Activated naive CD8-positive, alpha-beta T cell treated with anti-CD3 and anti-CD28 coated beads, Interleukin-2, amount 10 ng/mL, durations not matched to agents 7 days and 5 days (primary cell): ENCODE measurements around the gene ALCAM. TPM values are rescaled to one million over a fixed set of nuclear protein-coding genes. Genes with fewer than 3 reads are reported as not detected.

Source experiments
- ATAC-seq: fragments of 150-1000 bp; cut with Tn5 transposase; one replicate; pipeline ENCODE4 v1.10.0; 2021; ENCODE audit warnings: low read depth, moderate library complexity
- POLR2A ChIA-PET: fragments of 350-600 bp; sonication (Branson Sonifier 250); formaldehyde crosslinking; loops from one replicate; lab custom pipeline; 2021; ENCODE audit warnings: antibody characterized with exemption; lab: Charles Lee
- DNase-seq: peaks from one replicate; pipeline ENCODE4 v3.0.0; 2021
- H3K27ac Mint-ChIP-seq: one replicate; pipeline ENCODE4 v1.8.0; 2022; ENCODE audit warnings: mild to moderate bottlenecking, mixed read lengths
- H3K27me3 Mint-ChIP-seq: one replicate; pipeline ENCODE4 v1.8.0; 2022; ENCODE audit warnings: mild to moderate bottlenecking, moderate library complexity, mixed read lengths
- H3K36me3 Mint-ChIP-seq: one replicate; pipeline ENCODE4 v1.8.0; 2021; ENCODE audit warnings: mild to moderate bottlenecking, mixed read lengths
- H3K4me1 Mint-ChIP-seq: one replicate; pipeline ENCODE4 v1.8.0; 2021; ENCODE audit warnings: mixed read lengths
- H3K4me3 Mint-ChIP-seq: one replicate; pipeline ENCODE4 v1.8.0; 2022; ENCODE audit warnings: mild to moderate bottlenecking, moderate library complexity, mixed read lengths
- H3K9me3 Mint-ChIP-seq: one replicate; pipeline ENCODE4 v1.8.0; 2021; ENCODE audit warnings: mixed read lengths
- total RNA-seq, 2 experiments: library from RNA; stranded (reverse); gene quantifications; one replicate each; pipeline ENCODE4 v1.2.3, GENCODE V29; 2021

The ALCAM gene
- total RNA-seq, 2 experiments from 2014 or later, result 8.1 to 8.2 TPM

GRCh38 chr3:105528955-105529354 lies 162.2 kb downstream of the ALCAM start:
- no peaks in the 10 kb centered on the region for H3K9me3 Mint-ChIP-seq
- no peak for ATAC-seq
- H3K27ac Mint-ChIP-seq, result no peak overlapping the region
- POLR2A ChIA-PET, result no interaction called here
- H3K4me1 Mint-ChIP-seq, result no peaks in the 10 kb centered on the region
- no peaks in the 10 kb centered on the region for H3K27me3 Mint-ChIP-seq
- no peak overlapping the region for H3K4me3 Mint-ChIP-seq
- no peak for DNase-seq
- H3K36me3 Mint-ChIP-seq, result no peaks in the 10 kb centered on the region

GRCh38 chr3:105529456-105529855 lies 162.7 kb downstream of the ALCAM start:
- H3K27ac Mint-ChIP-seq, result no peak overlapping the region
- no peak overlapping the region for H3K4me3 Mint-ChIP-seq
- POLR2A ChIA-PET, result no interaction called here
- H3K36me3 Mint-ChIP-seq, result no peaks in the 10 kb centered on the region
- ATAC-seq (no peak), DNase-seq (no peak)
- no peaks in the 10 kb centered on the region for H3K9me3 Mint-ChIP-seq
- H3K27me3 Mint-ChIP-seq, result no peaks in the 10 kb centered on the region
- H3K4me1 Mint-ChIP-seq, result no peaks in the 10 kb centered on the region

- H3K4me1 Mint-ChIP-seq, result no peaks in the 10 kb centered on the region
- ATAC-seq, result no peak
- H3K27ac Mint-ChIP-seq, result no peak overlapping the region
- H3K27me3 Mint-ChIP-seq, result no peaks in the 10 kb centered on the region
- no peaks in the 10 kb centered on the region for H3K9me3 Mint-ChIP-seq
- peaks cover 3% of the 10 kb centered on the region for H3K36me3 Mint-ChIP-seq
- POLR2A ChIA-PET, result no interaction called here
- no peak overlapping the region for H3K4me3 Mint-ChIP-seq
- DNase-seq, result no peak
Measured at GRCh38 chr3:105532251-105532650, 165.5 kb downstream of the ALCAM start.

GRCh38 chr3:105533960-105534359 lies 167.3 kb downstream of the ALCAM start:
- H3K9me3 Mint-ChIP-seq, result no peaks in the 10 kb centered on the region
- POLR2A ChIA-PET, result no interaction called here
- H3K27ac Mint-ChIP-seq, result no peak overlapping the region
- peaks cover 6% of the 10 kb centered on the region for H3K36me3 Mint-ChIP-seq
- no peak for ATAC-seq
- H3K4me3 Mint-ChIP-seq, result no peak overlapping the region
- no peaks in the 10 kb centered on the region for H3K4me1 Mint-ChIP-seq
- DNase-seq, result no peak
- no peaks in the 10 kb centered on the region for H3K27me3 Mint-ChIP-seq

GRCh38 chr3:105534491-105534890 lies 167.8 kb downstream of the ALCAM start:
- DNase-seq (no peak), ATAC-seq (no peak)
- H3K9me3 Mint-ChIP-seq, result no peaks in the 10 kb centered on the region
- no peaks in the 10 kb centered on the region for H3K27me3 Mint-ChIP-seq
- peaks cover 6% of the 10 kb centered on the region for H3K36me3 Mint-ChIP-seq
- POLR2A ChIA-PET, result no interaction called here
- H3K4me1 Mint-ChIP-seq, result no peaks in the 10 kb centered on the region
- no peak overlapping the region for H3K27ac Mint-ChIP-seq
- no peak overlapping the region for H3K4me3 Mint-ChIP-seq

- Mint-ChIP-seq H3K9me3 (no peaks in the 10 kb centered on the region), H3K36me3 (peaks cover 7% of the 10 kb centered on the region), H3K4me1 (no peaks in the 10 kb centered on the region), H3K27me3 (no peaks in the 10 kb centered on the region), H3K27ac (no peak overlapping the region), H3K4me3 (no peak overlapping the region)
- POLR2A ChIA-PET, result no interaction called here
- ATAC-seq (no peak), DNase-seq (no peak)
Measured at GRCh38 chr3:105537371-105538080, 170.8 kb downstream of the ALCAM start.

GRCh38 chr3:105538483-105538882 lies 171.8 kb downstream of the ALCAM start:
- no peaks in the 10 kb centered on the region for H3K27me3 Mint-ChIP-seq
- no peak overlapping the region for H3K27ac Mint-ChIP-seq
- no peaks in the 10 kb centered on the region for H3K9me3 Mint-ChIP-seq
- no peak overlapping the region for H3K4me3 Mint-ChIP-seq
- POLR2A ChIA-PET, result no interaction called here
- peaks cover 10% of the 10 kb centered on the region for H3K36me3 Mint-ChIP-seq
- ATAC-seq, result no peak
- no peak for DNase-seq
- no peaks in the 10 kb centered on the region for H3K4me1 Mint-ChIP-seq

GRCh38 chr3:105539897-105540296 lies 173.2 kb downstream of the ALCAM start:
- H3K4me1 Mint-ChIP-seq, result no peaks in the 10 kb centered on the region
- no peaks in the 10 kb centered on the region for H3K9me3 Mint-ChIP-seq
- DNase-seq (no peak), ATAC-seq (no peak)
- H3K27me3 Mint-ChIP-seq, result no peaks in the 10 kb centered on the region
- POLR2A ChIA-PET, result no interaction called here
- peaks cover 19% of the 10 kb centered on the region for H3K36me3 Mint-ChIP-seq
- H3K27ac Mint-ChIP-seq, result no peak overlapping the region
- no peak overlapping the region for H3K4me3 Mint-ChIP-seq

GRCh38 chr3:105542282-105543019 lies 175.7 kb downstream of the ALCAM start:
- Mint-ChIP-seq H3K27me3 (no peaks in the 10 kb centered on the region), H3K36me3 (peaks cover 19% of the 10 kb centered on the region), H3K27ac (no peak overlapping the region), H3K4me3 (no peak overlapping the region), H3K4me1 (no peaks in the 10 kb centered on the region), H3K9me3 (no peaks in the 10 kb centered on the region)
- POLR2A ChIA-PET, result no interaction called here
- ATAC-seq (no peak), DNase-seq (no peak)

- Mint-ChIP-seq H3K27me3 (no peaks in the 10 kb centered on the region), H3K36me3 (peaks cover 20% of the 10 kb centered on the region), H3K4me1 (no peaks in the 10 kb centered on the region), H3K27ac (no peak overlapping the region), H3K9me3 (no peaks in the 10 kb centered on the region), H3K4me3 (no peak overlapping the region)
- DNase-seq (no peak), ATAC-seq (no peak)
- POLR2A ChIA-PET, result no interaction called here
Measured at GRCh38 chr3:105545051-105545450, 178.3 kb downstream of the ALCAM start.

GRCh38 chr3:105553851-105554250 lies 187.1 kb downstream of the ALCAM start:
- no peak overlapping the region for H3K27ac Mint-ChIP-seq
- peaks cover 13% of the 10 kb centered on the region for H3K36me3 Mint-ChIP-seq
- no peak for ATAC-seq
- no peaks in the 10 kb centered on the region for H3K4me1 Mint-ChIP-seq
- H3K27me3 Mint-ChIP-seq, result no peaks in the 10 kb centered on the region
- H3K4me3 Mint-ChIP-seq, result no peak overlapping the region
- POLR2A ChIA-PET, result no interaction called here
- H3K9me3 Mint-ChIP-seq, result no peaks in the 10 kb centered on the region
- DNase-seq, result no peak

- Mint-ChIP-seq H3K27me3 (no peaks in the 10 kb centered on the region), H3K4me1 (no peaks in the 10 kb centered on the region), H3K27ac (no peak overlapping the region), H3K9me3 (no peaks in the 10 kb centered on the region), H3K4me3 (no peak overlapping the region), H3K36me3 (peaks cover 10% of the 10 kb centered on the region)
- POLR2A ChIA-PET, result no interaction called here
- ATAC-seq (no peak), DNase-seq (no peak)
Measured at GRCh38 chr3:105555206-105555605, 188.5 kb downstream of the ALCAM start.

- Mint-ChIP-seq H3K4me3 (no peak overlapping the region), H3K27me3 (no peaks in the 10 kb centered on the region), H3K36me3 (peaks cover 2% of the 10 kb centered on the region), H3K4me1 (no peaks in the 10 kb centered on the region), H3K27ac (no peak overlapping the region), H3K9me3 (no peaks in the 10 kb centered on the region)
- DNase-seq, result no peak
- no peak for ATAC-seq
- POLR2A ChIA-PET, result no interaction called here
Measured at GRCh38 chr3:105559856-105560255, 193.1 kb downstream of the ALCAM start.

- DNase-seq, result no peak
- Mint-ChIP-seq H3K27me3 (no peaks in the 10 kb centered on the region), H3K9me3 (no peaks in the 10 kb centered on the region), H3K36me3 (peaks cover 2% of the 10 kb centered on the region), H3K27ac (no peak overlapping the region), H3K4me1 (no peaks in the 10 kb centered on the region), H3K4me3 (no peak overlapping the region)
- POLR2A ChIA-PET, result no interaction called here
- ATAC-seq, result no peak
Measured at GRCh38 chr3:105561876-105562275, 195.2 kb downstream of the ALCAM start.
